T47D (cell line): ENCODE measurements around the gene GATB.
"Not testable (repeated sequence)": the region's sequence is repeated elsewhere in the genome, so short reads cannot be mapped to it uniquely, and the experiment has no call there.

ENCODE experiments used
- DNase-seq, 2 experiments: peaks; one replicate each; pipeline versions ENCODE4 v3.0.0 to v3.0.0-alpha.2; 2011 to 2012; ENCODE audit warnings: low read depth in 1 of 2, low spot score in 1 of 2
- JUND ChIP-seq: IDR thresholded peaks from 2 replicates; pipeline ENCODE4 v1.6.1; 2012; ENCODE audit warnings: low read depth
- in situ Hi-C: cut with HindIII; loops from 2 replicates; pipeline ENCODE4 v1.10.0; 2016; ENCODE audit warnings: low sequenced_read_pairs, low pct_unique_long_range_greater_than_20kb

The GATB gene

GRCh38 chr4:151743128-151743854, 17.5 kb downstream of the GATB start:
- in situ Hi-C loops = no loop called here
- TF ChIP-seq JUND = no peak
- no peak for DNase-seq

GRCh38 chr4:151738720-151739517, 21.9 kb downstream of the GATB start:
- TF ChIP-seq JUND = no peak
- in situ Hi-C loops = no loop called here
- DNase-seq = no peak

- DNase-seq, in situ Hi-C loops: not testable (repeated sequence)
Observed at GRCh38 chr4:151736852-151737251, 24.0 kb downstream of the GATB start.

GRCh38 chr4:151736361-151736760, 24.4 kb downstream of the GATB start:
- DNase-seq = no peak
- in situ Hi-C loops = no loop called here
- no peak for TF ChIP-seq JUND

GRCh38 chr4:151731670-151732069, 29.1 kb downstream of the GATB start:
- DNase-seq, in situ Hi-C loops: not testable (repeated sequence)

GRCh38 chr4:151729731-151730559, 30.9 kb downstream of the GATB start:
- TF ChIP-seq JUND = no peak
- in situ Hi-C loops = no loop called here

GRCh38 chr4:151728679-151729078, 32.1 kb downstream of the GATB start:
- TF ChIP-seq JUND = no peak
- DNase-seq = no peak
- in situ Hi-C loops = no loop called here

More at GRCh38 chr4:151729731-151730559, 30.9 kb downstream of the GATB start:
- DNase-seq = peak in 1 of 2 experiments; percentile 1

GRCh38 chr4:151728006-151728405, 32.8 kb downstream of the GATB start:
- no peak for DNase-seq
- in situ Hi-C loops = no loop called here

GRCh38 chr4:151727365-151727764, 33.4 kb downstream of the GATB start:
- DNase-seq = no peak
- TF ChIP-seq JUND = no peak

More at GRCh38 chr4:151728006-151728405, 32.8 kb downstream of the GATB start:
- TF ChIP-seq JUND = no peak

GRCh38 chr4:151725087-151725486, 35.7 kb downstream of the GATB start:
- TF ChIP-seq JUND = no peak
- in situ Hi-C loops = no loop called here

More at GRCh38 chr4:151727365-151727764, 33.4 kb downstream of the GATB start:
- in situ Hi-C loops = no loop called here

GRCh38 chr4:151721916-151722315, 38.9 kb downstream of the GATB start:
- in situ Hi-C loops = no loop called here

More at GRCh38 chr4:151725087-151725486, 35.7 kb downstream of the GATB start:
- DNase-seq = no peak

GRCh38 chr4:151721466-151721865, 39.3 kb downstream of the GATB start:
- TF ChIP-seq JUND = no peak
- in situ Hi-C loops = no loop called here
- no peak for DNase-seq

More at GRCh38 chr4:151721916-151722315, 38.9 kb downstream of the GATB start:
- no peak for TF ChIP-seq JUND
- DNase-seq = no peak

GRCh38 chr4:151719956-151720334, 40.9 kb downstream of the GATB start:
- no peak for TF ChIP-seq JUND
- no peak for DNase-seq
- in situ Hi-C loops = no loop called here
